ENCODE measurements around the gene ECHS1. TPM values are rescaled to one million over a fixed set of nuclear protein-coding genes. Genes with fewer than 3 reads are reported as not detected.

ECHS1 gene
- total and polyA plus RNA-seq, 10 of the 15 experiments (the other 5 are each of a cell fraction or from before 2014, with no cell fraction given) = 32.7 to 164 (median 62.4) TPM

DNA sequence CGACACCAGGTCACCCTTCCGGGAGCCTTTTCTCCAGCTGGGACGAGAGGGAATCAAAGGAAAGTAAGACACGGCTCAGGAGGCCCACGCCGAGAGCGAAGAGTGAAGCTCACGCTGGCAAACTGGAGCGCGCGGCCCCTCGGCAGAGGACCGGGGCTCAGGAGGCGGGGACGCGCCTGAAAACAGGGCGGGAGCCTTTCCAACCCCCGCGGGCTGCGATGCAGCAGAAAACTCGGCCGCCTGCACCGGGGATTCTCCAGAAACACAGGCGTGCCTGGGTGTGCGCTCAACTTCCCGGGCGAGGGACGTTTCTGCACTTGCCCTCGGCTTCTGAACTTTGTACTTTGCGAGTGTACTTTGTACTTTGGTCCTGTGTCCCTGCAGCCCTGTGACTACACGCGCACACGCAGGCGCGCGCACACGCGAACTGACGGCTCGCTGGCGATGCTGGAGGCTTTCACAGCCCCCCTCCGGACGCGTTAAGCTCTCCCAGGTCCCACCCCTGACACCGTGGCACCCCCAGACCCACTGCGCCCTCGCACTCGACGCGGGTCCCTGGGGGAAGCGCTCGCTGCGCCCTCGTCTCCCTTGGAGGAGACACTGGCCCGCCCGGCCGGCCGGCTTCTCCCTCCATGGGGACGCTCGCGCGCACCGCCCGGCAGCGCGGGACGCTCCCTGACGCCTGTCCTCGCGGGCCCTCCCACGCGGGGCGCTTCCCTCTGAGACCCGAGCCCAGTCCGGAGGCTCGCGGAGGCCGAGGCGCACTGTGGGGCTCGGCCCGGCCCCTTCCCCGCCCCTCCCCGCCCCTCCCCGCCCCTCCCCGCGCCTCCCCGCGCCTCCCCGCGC, 5.3 kb upstream of the ECHS1 start (continued):
- TF ChIP-seq, protein P1, sequence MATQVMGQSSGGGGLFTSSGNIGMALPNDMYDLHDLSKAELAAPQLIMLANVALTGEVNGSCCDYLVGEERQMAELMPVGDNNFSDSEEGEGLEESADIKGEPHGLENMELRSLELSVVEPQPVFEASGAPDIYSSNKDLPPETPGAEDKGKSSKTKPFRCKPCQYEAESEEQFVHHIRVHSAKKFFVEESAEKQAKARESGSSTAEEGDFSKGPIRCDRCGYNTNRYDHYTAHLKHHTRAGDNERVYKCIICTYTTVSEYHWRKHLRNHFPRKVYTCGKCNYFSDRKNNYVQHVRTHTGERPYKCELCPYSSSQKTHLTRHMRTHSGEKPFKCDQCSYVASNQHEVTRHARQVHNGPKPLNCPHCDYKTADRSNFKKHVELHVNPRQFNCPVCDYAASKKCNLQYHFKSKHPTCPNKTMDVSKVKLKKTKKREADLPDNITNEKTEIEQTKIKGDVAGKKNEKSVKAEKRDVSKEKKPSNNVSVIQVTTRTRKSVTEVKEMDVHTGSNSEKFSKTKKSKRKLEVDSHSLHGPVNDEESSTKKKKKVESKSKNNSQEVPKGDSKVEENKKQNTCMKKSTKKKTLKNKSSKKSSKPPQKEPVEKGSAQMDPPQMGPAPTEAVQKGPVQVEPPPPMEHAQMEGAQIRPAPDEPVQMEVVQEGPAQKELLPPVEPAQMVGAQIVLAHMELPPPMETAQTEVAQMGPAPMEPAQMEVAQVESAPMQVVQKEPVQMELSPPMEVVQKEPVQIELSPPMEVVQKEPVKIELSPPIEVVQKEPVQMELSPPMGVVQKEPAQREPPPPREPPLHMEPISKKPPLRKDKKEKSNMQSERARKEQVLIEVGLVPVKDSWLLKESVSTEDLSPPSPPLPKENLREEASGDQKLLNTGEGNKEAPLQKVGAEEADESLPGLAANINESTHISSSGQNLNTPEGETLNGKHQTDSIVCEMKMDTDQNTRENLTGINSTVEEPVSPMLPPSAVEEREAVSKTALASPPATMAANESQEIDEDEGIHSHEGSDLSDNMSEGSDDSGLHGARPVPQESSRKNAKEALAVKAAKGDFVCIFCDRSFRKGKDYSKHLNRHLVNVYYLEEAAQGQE (IDR thresholded peaks at IDR 0.05; ENCODE audit: low read depth, low read length) = no peak
- TF ChIP-seq, protein P2, sequence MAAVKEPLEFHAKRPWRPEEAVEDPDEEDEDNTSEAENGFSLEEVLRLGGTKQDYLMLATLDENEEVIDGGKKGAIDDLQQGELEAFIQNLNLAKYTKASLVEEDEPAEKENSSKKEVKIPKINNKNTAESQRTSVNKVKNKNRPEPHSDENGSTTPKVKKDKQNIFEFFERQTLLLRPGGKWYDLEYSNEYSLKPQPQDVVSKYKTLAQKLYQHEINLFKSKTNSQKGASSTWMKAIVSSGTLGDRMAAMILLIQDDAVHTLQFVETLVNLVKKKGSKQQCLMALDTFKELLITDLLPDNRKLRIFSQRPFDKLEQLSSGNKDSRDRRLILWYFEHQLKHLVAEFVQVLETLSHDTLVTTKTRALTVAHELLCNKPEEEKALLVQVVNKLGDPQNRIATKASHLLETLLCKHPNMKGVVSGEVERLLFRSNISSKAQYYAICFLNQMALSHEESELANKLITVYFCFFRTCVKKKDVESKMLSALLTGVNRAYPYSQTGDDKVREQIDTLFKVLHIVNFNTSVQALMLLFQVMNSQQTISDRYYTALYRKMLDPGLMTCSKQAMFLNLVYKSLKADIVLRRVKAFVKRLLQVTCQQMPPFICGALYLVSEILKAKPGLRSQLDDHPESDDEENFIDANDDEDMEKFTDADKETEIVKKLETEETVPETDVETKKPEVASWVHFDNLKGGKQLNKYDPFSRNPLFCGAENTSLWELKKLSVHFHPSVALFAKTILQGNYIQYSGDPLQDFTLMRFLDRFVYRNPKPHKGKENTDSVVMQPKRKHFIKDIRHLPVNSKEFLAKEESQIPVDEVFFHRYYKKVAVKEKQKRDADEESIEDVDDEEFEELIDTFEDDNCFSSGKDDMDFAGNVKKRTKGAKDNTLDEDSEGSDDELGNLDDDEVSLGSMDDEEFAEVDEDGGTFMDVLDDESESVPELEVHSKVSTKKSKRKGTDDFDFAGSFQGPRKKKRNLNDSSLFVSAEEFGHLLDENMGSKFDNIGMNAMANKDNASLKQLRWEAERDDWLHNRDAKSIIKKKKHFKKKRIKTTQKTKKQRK (IDR thresholded peaks at IDR 0.05; ENCODE audit: low read depth, low read length) = no peak
- TF ChIP-seq NBN (IDR thresholded peaks at IDR 0.05) = peak; percentile 90
- no peak for TF ChIP-seq GABPA (IDR thresholded peaks at IDR 0.05; ENCODE audit: low read depth)
- TF ChIP-seq MEF2A (IDR thresholded peaks at IDR 0.05; ENCODE audit: insufficient read depth, low read depth, low read length) = no peak
- no peak for TF ChIP-seq ZZZ3 (IDR thresholded peaks at IDR 0.05; ENCODE audit: control insufficient read depth, insufficient read length, low read depth)
- TF ChIP-seq PML (IDR thresholded peaks at IDR 0.05; ENCODE audit: low read length) = no peak
- TF ChIP-seq TBL1XR1 (IDR thresholded peaks at IDR 0.05; ENCODE audit: low read depth, low read length) = no peak
- TF ChIP-seq NFYB (IDR thresholded peaks at IDR 0.05; ENCODE audit: insufficient read depth, low read depth, low read length) = no peak
- TF ChIP-seq POLR2AphosphoS5 (IDR thresholded peaks at IDR 0.05; ENCODE audit: low read length) = no peak
- no peak for TF ChIP-seq MTA3 (IDR thresholded peaks at IDR 0.05; ENCODE audit: borderline replicate concordance, low read length)
- TF ChIP-seq NRF1 (conservative IDR thresholded peaks at IDR 0.05; ENCODE audit: low read depth, low read length) = no peak
- TF ChIP-seq LARP7 (IDR thresholded peaks at IDR 0.05) = peak; percentile 67
- no peak for TF ChIP-seq TAF1 (IDR thresholded peaks at IDR 0.05; ENCODE audit: borderline replicate concordance, low read depth, low read length)
- TF ChIP-seq ASH2L (IDR thresholded peaks at IDR 0.05; ENCODE audit: borderline replicate concordance, low read depth) = no peak
- TF ChIP-seq, protein P3, sequence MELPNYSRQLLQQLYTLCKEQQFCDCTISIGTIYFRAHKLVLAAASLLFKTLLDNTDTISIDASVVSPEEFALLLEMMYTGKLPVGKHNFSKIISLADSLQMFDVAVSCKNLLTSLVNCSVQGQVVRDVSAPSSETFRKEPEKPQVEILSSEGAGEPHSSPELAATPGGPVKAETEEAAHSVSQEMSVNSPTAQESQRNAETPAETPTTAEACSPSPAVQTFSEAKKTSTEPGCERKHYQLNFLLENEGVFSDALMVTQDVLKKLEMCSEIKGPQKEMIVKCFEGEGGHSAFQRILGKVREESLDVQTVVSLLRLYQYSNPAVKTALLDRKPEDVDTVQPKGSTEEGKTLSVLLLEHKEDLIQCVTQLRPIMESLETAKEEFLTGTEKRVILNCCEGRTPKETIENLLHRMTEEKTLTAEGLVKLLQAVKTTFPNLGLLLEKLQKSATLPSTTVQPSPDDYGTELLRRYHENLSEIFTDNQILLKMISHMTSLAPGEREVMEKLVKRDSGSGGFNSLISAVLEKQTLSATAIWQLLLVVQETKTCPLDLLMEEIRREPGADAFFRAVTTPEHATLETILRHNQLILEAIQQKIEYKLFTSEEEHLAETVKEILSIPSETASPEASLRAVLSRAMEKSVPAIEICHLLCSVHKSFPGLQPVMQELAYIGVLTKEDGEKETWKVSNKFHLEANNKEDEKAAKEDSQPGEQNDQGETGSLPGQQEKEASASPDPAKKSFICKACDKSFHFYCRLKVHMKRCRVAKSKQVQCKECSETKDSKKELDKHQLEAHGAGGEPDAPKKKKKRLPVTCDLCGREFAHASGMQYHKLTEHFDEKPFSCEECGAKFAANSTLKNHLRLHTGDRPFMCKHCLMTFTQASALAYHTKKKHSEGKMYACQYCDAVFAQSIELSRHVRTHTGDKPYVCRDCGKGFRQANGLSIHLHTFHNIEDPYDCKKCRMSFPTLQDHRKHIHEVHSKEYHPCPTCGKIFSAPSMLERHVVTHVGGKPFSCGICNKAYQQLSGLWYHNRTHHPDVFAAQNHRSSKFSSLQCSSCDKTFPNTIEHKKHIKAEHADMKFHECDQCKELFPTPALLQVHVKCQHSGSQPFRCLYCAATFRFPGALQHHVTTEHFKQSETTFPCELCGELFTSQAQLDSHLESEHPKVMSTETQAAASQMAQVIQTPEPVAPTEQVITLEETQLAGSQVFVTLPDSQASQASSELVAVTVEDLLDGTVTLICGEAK (IDR thresholded peaks at IDR 0.05; ENCODE audit: borderline replicate concordance) = no peak
- TF ChIP-seq MTA2 (IDR thresholded peaks at IDR 0.05; ENCODE audit: low read depth) = no peak; the same call in 1 of the 2 replicates
- TF ChIP-seq RCOR1 (conservative IDR thresholded peaks at IDR 0.05; ENCODE audit: low read depth, low read length) = no peak
- TF ChIP-seq TCF7 (IDR thresholded peaks at IDR 0.05; ENCODE audit: borderline replicate concordance) = no peak

Data from GM12878 (cell line).